HG03103 (cell line): ENCODE measurements around the gene ZBED5.

Experiments used
- ATAC-seq: cut with Tn5 transposase; IDR thresholded peaks from one replicate; pipeline ENCODE4 v1.9.1; 2021; ENCODE audit warnings: low read depth; ENCODE audit not compliant: unreplicated experiment

ZBED5 gene

GRCh38 chr11:10881892-10882291, 24.0 kb upstream of the ZBED5 start:
- no peak for ATAC-seq

GRCh38 chr11:10878408-10879214, 20.8 kb upstream of the ZBED5 start:
- no peak for ATAC-seq

DNA sequence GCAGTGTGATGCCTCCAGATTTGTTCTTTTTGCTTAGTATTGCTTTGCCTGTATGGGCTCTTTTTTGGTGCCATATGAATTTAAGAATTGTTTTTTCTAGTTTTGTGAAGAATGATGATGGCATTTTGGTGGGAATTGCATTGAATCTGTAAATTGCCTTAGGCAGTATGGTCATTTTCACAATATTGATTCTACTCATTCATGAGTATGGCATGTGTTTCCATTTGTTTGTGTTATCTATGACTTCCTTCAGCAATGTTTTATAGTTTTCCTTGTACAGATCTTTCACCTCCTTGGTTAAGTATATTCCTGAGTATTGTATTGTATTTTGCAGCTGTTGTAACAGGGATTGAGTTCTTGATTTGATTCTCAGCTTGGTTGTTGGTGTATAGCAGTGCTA, 18.3 kb upstream of the ZBED5 start:
- no peak for ATAC-seq

GRCh38 chr11:10875430-10876021, 17.7 kb upstream of the ZBED5 start:
- no peak for ATAC-seq

DNA sequence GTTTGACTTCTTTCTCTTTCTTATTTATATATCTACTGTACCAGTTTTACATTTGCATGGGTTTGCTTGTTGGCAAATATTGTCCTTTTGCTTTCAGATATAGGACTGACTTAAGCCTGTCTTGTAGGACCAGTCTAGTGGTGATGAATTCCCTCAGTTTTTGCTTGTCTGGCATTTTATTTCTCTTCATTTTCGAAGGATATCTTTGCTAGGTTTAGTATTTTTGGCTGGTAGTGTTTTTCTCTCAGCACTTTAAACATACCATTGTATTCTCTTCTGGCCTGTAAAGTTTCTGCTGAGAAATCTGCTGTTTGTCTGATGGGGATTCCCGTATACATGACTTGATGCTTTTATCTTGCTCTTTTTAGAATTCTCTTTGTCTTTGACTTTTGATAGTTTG, 14.2 kb upstream of the ZBED5 start:
- no peak for ATAC-seq

DNA sequence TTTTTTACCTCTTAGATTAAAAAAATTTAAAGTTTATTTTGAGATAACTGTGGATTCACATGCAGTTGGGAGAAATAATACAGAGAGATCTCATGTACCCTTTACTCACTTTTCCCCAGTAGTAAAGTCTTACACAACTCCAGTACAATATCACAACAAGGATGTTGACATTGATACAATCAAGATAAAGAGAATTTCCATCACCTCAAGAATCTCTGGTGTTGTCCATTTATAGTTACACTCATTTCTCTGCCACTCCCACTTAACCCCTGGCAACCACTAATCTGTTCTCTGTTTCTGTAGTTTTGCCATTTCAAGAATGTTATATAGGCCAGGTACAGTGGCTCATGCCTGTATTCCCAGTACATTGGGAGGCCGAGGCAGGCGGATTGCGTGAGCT, 10.5 kb upstream of the ZBED5 start:
- no peak for ATAC-seq

GRCh38 chr11:10866893-10867331, 9.1 kb upstream of the ZBED5 start:
- ATAC-seq: no peak

- no peak for ATAC-seq
These were observed 8.0 kb upstream of the ZBED5 start for GRCh38 chr11:10865837-10866270.

- ATAC-seq: no peak
These were observed 6.8 kb upstream of the ZBED5 start for GRCh38 chr11:10864688-10865087.

- ATAC-seq: no peak
These were observed 4.6 kb upstream of the ZBED5 start for GRCh38 chr11:10862446-10862845.

- ATAC-seq: no peak
These were observed 3.9 kb upstream of the ZBED5 start for GRCh38 chr11:10861799-10862198.

DNA sequence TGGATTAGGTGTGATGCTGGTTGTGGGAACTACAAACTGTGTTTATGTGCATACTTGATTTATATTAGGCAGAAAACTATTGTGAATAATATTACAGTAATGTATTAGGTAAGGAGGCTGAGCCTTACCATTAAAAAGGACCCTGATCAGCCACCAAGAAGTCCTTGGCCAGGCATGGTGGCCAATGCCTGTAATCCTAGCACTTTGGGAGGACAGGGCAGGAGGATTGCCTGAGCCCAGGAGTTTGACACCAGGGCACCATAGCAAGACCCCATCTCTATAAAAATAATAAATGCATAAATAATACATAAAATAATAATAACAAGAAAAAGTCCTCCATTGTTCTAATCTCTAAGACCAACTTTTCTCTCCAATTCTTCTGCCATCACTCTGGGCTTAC, 3.2 kb upstream of the ZBED5 start:
- ATAC-seq: no peak

DNA sequence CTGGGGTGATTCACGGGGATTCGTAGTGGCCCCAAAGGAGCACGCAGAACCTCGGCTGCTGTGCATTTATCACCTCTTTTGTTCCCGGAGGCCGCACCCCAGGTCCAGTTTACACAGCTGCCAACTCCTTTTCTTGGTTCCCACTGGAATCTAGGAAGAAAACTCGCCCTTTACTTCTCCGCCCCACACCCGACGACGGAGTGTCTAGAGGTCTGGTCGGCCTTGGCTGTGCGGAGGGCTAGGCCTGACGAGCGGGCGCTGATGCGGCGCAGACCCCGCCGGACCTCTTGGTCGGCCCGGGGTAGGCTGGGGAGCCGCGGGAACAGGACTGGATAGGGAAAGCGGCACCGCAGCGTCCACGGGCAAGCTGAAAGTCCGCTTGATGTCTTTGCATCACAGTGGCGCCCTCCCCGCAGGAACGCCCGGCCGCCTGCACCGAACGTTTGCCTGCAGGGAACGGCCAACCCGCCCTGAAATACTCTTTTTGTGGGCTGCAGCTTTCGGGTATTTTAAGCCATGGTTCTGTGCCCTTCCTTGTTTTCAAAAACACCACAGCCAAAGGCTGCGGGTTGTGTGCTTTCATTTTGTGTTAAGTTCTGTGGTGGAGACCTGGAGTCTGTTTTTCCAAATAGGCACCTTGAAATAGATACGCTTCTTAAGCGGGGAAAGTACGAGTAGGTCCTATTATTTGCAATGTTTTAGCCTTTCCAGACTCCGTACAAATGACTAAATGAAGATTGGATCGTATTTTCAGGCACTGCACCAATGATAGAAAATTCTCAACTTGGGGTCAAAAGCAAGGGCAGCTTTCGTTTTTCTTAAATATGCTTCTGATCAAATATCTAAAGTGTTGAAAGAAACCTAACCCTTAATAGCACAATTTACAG, 829 bp upstream of the ZBED5 start:
- peak; percentile 16 for ATAC-seq

DNA sequence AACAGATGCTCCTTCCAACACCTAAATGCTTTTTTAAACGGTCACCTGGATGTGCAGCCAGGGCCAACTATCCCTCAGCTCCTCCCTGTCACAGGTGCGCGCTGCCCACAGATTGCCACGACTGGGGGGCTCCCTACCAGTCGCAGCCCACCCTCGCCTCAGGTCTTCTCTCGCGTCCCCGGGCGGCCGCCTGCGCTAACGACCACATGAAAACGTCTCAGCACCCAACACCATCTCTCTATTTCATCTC, 469 bp downstream of the ZBED5 start:
- ATAC-seq: peak; percentile 2

DNA sequence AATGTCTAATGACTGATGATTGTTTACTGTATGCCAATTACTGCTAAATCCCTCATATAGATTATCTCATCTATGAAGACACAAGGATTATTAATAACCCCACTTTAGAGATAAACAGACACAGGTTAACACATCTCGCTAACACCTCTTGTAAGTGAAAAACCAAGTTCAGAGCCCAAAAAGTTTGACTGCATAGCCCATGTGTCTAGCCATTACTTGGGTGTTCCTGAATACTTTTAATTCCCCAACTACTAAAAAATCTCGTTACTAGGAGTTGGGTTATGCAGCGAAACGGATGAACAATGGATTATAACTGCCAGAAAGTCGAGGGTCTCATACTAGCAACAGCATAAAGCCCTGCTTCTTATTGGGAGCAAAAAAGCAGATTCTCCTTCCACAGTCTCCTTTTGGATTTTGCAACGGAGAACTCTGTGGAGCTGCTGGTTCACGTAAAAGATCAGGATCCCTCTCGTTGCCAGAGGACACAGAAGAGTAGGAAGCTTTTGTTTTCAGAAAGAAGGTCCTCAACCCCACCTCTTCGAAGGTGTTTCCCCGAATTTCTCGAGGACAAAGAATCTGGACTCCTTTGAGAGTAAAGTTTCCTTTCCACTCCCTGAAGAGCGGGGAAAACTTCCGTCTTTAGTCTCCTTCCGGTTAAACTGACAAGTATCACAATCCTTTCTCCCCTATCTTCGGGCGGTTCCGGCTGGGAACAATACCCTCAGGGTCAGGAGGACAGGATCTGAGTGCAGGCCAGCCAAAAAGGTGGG, 979 bp downstream of the ZBED5 start:
- no peak for ATAC-seq

DNA sequence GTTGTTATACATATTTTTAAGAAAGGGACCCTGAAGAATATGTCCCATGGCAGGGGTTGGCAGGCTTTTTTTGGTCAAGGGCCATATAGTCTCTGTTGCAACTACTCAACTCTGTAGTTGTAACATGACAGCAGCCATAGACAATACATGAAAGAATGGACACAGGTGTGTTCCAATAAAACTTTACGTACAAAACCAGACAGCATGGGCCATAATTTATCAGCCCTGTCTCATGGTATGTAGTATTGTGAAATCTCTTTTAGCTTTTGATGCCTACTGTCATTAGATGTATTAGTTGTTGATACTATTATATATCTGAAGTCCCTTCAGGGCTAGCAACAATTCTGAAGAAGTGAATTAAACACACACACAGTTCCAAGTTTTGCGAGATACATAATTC, 2.6 kb downstream of the ZBED5 start:
- no peak for ATAC-seq

- ATAC-seq: no peak
These were observed 9.6 kb downstream of the ZBED5 start for GRCh38 chr11:10847960-10848860.

DNA sequence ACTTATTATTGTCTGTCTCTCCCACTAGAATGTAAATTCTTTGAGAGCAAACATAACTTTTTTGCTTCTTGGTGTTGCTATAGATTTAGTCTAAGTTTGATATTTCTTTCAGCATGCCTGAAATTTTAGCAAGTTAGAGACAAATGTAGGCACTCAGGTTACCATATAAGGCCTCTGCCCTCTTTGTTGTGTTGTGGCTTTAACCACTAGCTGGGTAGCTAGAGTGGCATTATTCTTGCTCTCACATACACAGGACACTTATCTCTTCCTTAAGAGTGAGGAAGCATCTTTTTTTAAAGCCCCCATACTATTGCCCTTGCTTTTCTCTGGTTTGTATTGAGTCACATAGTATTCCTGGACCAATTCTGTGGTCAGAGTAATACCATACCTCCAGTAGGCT, 11.2 kb downstream of the ZBED5 start:
- no peak for ATAC-seq

GRCh38 chr11:10845589-10845988, 12.3 kb downstream of the ZBED5 start:
- ATAC-seq: no peak

DNA sequence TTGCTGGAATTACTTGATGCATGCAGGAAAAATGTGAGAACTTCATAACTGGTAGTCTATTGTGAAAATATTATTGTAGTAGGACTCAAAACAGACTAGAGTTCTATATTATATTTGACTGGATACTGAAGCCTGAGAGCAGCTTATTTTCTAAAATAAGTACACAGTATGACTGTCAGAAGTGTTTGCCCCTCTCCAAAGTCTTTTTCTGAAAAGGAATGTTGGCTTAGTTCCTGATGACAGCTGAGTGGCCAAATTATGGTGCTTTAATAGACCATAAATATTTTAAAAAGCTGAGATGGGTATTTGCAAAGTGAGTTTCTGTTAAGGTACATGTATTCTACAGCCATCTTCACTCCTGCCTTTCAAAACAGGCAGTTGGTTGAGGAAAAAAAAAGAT, 13.1 kb downstream of the ZBED5 start:
- no peak for ATAC-seq
